ENCODE results near the gene KIAA0753. TPM values are rescaled to one million over a fixed set of nuclear protein-coding genes. Genes with fewer than 3 reads are reported as not detected.

The KIAA0753 gene
- total and polyA plus RNA-seq, 2 of the 4 experiments (the other 2 are of a cell fraction), result 10.2 to 17.6 TPM

- Histone ChIP-seq H2AK5ac (ENCODE audit: low read depth, low read length) (no peak overlapping the region), H2AK9ac (replicated peaks; ENCODE audit: low read depth, low read length, poor library complexity) (no peak overlapping the region), H3K23ac (ENCODE audit: low read depth, low read length) (no peak overlapping the region), H3K27me3 (ENCODE audit: control insufficient read depth, insufficient read depth, low read length) (no peaks in the 10 kb centered on the region), H3K9me1 (ENCODE audit: insufficient read depth, low read length) (peaks cover 3% of the 10 kb centered on the region), H3K18ac (ENCODE audit: low read depth, low read length) (no peak overlapping the region), H2BK5ac (ENCODE audit: low read depth, low read length, poor library complexity, severe bottlenecking) (no peak overlapping the region), H2AFZ (replicated peaks; ENCODE audit: low read length, poor library complexity) (no peak overlapping the region), H3K14ac (replicated peaks; ENCODE audit: low read depth, low read length) (no peak overlapping the region), H4K8ac (ENCODE audit: low read depth in 2 of 2, low read length in 2 of 2) (no peak overlapping the region), H4K20me1 (ENCODE audit: insufficient read depth, low read length) (0 out of 2 replicates have a peak, but pooled peaks cover 1% of the 10 kb centered on the region), H3K4me3 (ENCODE audit: insufficient read depth, low read depth, low read length) (no peak overlapping the region), H4K5ac (ENCODE audit: low read depth, low read length) (no peak overlapping the region), H3K4me1 (ENCODE audit: control insufficient read depth, insufficient read depth, low read length) (peaks cover 2% of the 10 kb centered on the region; the same call in 1 of the 2 replicates), H2BK15ac (ENCODE audit: low read depth, low read length) (no peak overlapping the region), H2BK120ac (ENCODE audit: low read depth, low read length) (no peak overlapping the region), H3K79me1 (ENCODE audit: low read depth in 1 of 2, low read length in 2 of 2) (peaks cover 8 to 19% of the 10 kb centered on the region in 2 experiments; a peak in 3 of 4 replicates), H3K9me3 (ENCODE audit: control insufficient read depth, insufficient read depth, low read length) (no peaks in the 10 kb centered on the region), H3K4ac (ENCODE audit: low read depth, low read length) (no peak overlapping the region), H3K36me3 (ENCODE audit: control insufficient read depth, insufficient read depth, low read length) (peaks cover 30% of the 10 kb centered on the region), H3K9ac (ENCODE audit: low read depth, low read length) (no peak overlapping the region), H2BK20ac (ENCODE audit: low read depth, low read length) (no peak overlapping the region), H4K91ac (ENCODE audit: insufficient read depth, low read depth, low read length) (no peak overlapping the region), H3K4me2 (ENCODE audit: low read depth, low read length) (no peak overlapping the region), H3K56ac (ENCODE audit: extremely low read depth, insufficient read depth, low read length) (no peak overlapping the region), H3K27ac (ENCODE audit: insufficient read depth, low read length) (no peak overlapping the region)
- in situ Hi-C loops (cut with MboI; ENCODE audit: low sequenced_read_pairs), result no loop called here
- CTCF ChIA-PET, result interaction anchor here (0.7 kb wide), 1 partner anchor 1764 kb away, joined by 3 read pairs; no protein-coding TSS in a partner anchor
- dilution Hi-C loops (cut with HindIII; ENCODE audit: low sequenced_read_pairs, unreplicated experiment), result no loop called here
- ATAC-seq (ENCODE audit: low read depth) (no peak), DNase-seq (no peak)
- TF ChIP-seq MXI1 (IDR thresholded peaks at IDR 0.05; ENCODE audit: borderline replicate concordance, low read depth, low read length), result no peak
- TF ChIP-seq CEBPB (IDR thresholded peaks at IDR 0.05; ENCODE audit: low read depth, low read length), result no peak
- no peak for TF ChIP-seq RAD21 (IDR thresholded peaks at IDR 0.05; ENCODE audit: low read length)
- no peak for TF ChIP-seq USF2 (IDR thresholded peaks at IDR 0.05; ENCODE audit: low read depth, low read length)
- TF ChIP-seq CTCF (conservative IDR thresholded peaks at IDR 0.05; ENCODE audit: low read depth, low read length), result no peak
- no peak for TF ChIP-seq MAFK (IDR thresholded peaks at IDR 0.05; ENCODE audit: low read depth, low read length)
- no peak for TF ChIP-seq SMC3 (IDR thresholded peaks at IDR 0.05; ENCODE audit: low read depth, low read length)
- TF ChIP-seq NFE2L2 (IDR thresholded peaks at IDR 0.05; ENCODE audit: low read depth, low read length), result no peak
- TF ChIP-seq RCOR1 (IDR thresholded peaks at IDR 0.05; ENCODE audit: insufficient replicate concordance, low read length), result no peak
- no peak for TF ChIP-seq ELK1 (IDR thresholded peaks at IDR 0.05; ENCODE audit: borderline replicate concordance, low read depth, low read length)
- TF ChIP-seq POLR2A (IDR thresholded peaks at IDR 0.05; ENCODE audit: low read depth, low read length), result no peak
- TF ChIP-seq CHD1 (IDR thresholded peaks at IDR 0.05; ENCODE audit: low read depth, low read length), result no peak
- no peak for TF ChIP-seq BHLHE40 (IDR thresholded peaks at IDR 0.05; ENCODE audit: low read depth, low read length)
- TF ChIP-seq RFX5 (IDR thresholded peaks at IDR 0.05; ENCODE audit: low read depth, low read length), result no peak
- no CpG with 5 or more reads among the region's 4 CpGs for WGBS, 2 experiments (ENCODE audit: extremely low coverage in 2 of 2, insufficient read length in 1 of 2)
- POLR2A ChIA-PET (ENCODE audit: unreplicated experiment), result no interaction called here
- intact Hi-C loops (cut with micrococcal nuclease), result no loop called here
- BruUV-seq (replicated peaks), result no TSS peak
These were observed 43.6 kb downstream of the KIAA0753 start for GRCh38 chr17:6596941-6597340.
